B cell (primary cell): ENCODE measurements around the gene BMPER. TPM values are rescaled to one million over a fixed set of nuclear protein-coding genes. Genes with fewer than 3 reads are reported as not detected.

Experiments used
- ATAC-seq: fragments of 200-7000 bp; cut with Tn5 transposase; one replicate; pipeline ENCODE4 v1.10.0; 2021; ENCODE audit warnings: low read depth, mild to moderate bottlenecking, moderate number of reproducible peaks, moderate library complexity
- CTCF ChIA-PET: fragments of 350-600 bp; sonication (Branson Sonifier 250); formaldehyde crosslinking; loops from one replicate; lab custom pipeline; 2021; ENCODE audit warnings: antibody characterized with exemption, inconsistent platforms; lab: Charles Lee
- POLR2A ChIA-PET: fragments of 350-600 bp; sonication (Branson Sonifier 250); formaldehyde crosslinking; loops from one replicate; lab custom pipeline; 2021; ENCODE audit warnings: antibody characterized with exemption; lab: Charles Lee
- DNase-seq: peaks from one replicate; pipeline ENCODE4 v3.0.0; 2013
- H2AFZ ChIP-seq: 2 replicates; pipeline ENCODE4 v1.6.1; 2012; ENCODE audit warnings: mild to moderate bottlenecking, low read depth, low read length; ENCODE audit not compliant: insufficient read depth, poor library complexity, severe bottlenecking
- H3K27ac ChIP-seq, 2 donors: 1 replicate in 1 of 2; 2 replicates in 1 of 2; pipeline ENCODE4 v1.5.1; 2012 to 2013; ENCODE audit warnings: low read length in 2 of 2, mild to moderate bottlenecking in 2 of 2, moderate library complexity in 1 of 2
- H3K27me3 ChIP-seq, 4 experiments: fragments of 200-600 bp in 1 of 4; sonication (generic) in 1 of 4; replicated peaks in 1 of 4; 1 replicate in 2 of 4; 2 replicates in 2 of 4; pipeline versions ENCODE4 v1.6.1 to v1.7.0; 2013 to 2016; ENCODE audit warnings: low read length in 3 of 4, mild to moderate bottlenecking in 2 of 4, mixed read lengths in 1 of 4, moderate library complexity in 1 of 4; ENCODE audit not compliant: insufficient read depth in 4 of 4, control insufficient read depth in 3 of 4; ENCODE audit errors: control extremely low read depth in 1 of 4
- H3K36me3 ChIP-seq, 2 experiments: replicated peaks in 1 of 2; 1 replicate in 1 of 2; 2 replicates in 1 of 2; pipeline versions ENCODE4 v1.6.1 to v1.7.1; 2013; ENCODE audit warnings: low read length in 1 of 2; ENCODE audit not compliant: insufficient read depth in 2 of 2, control insufficient read depth in 1 of 2; ENCODE audit errors: control extremely low read depth in 1 of 2, extremely low read depth in 1 of 2
- H3K4me1 ChIP-seq, 2 donors: fragments of 200-600 bp in 1 of 2; sonication (generic) in 1 of 2; 1 replicate in 1 of 2; 2 replicates in 1 of 2; pipeline versions ENCODE4 v1.5.1 to v1.6.1; 2013 to 2017; ENCODE audit warnings: low read length in 2 of 2; ENCODE audit not compliant: control insufficient read depth in 2 of 2, insufficient read depth in 2 of 2
- H3K4me2 ChIP-seq: replicated peaks from 2 replicates; pipeline ENCODE3; 2012; ENCODE audit warnings: mild to moderate bottlenecking, low read depth, low read length; ENCODE audit not compliant: poor library complexity, severe bottlenecking
- H3K4me3 ChIP-seq, 5 experiments: fragments of 200-600 bp in 1 of 5; sonication (generic) in 1 of 5; 1 replicate in 3 of 5; 2 replicates in 2 of 5; pipeline versions ENCODE4 v1.5.1 to v1.7.0; 2011 to 2016; ENCODE audit warnings: low read length in 4 of 5, mild to moderate bottlenecking in 4 of 5, low read depth in 2 of 5, control low read depth in 1 of 5, moderate library complexity in 1 of 5; ENCODE audit not compliant: insufficient read depth in 1 of 5; ENCODE audit errors: control extremely low read depth in 1 of 5, extremely low read depth in 1 of 5
- H3K79me2 ChIP-seq: fragments of 200-600 bp; sonication (generic); one replicate; pipeline ENCODE4 v1.6.0; 2016; ENCODE audit warnings: low read length; ENCODE audit not compliant: control insufficient read depth, insufficient read depth
- H3K9ac ChIP-seq: fragments of 200-600 bp; sonication (generic); 2 replicates; pipeline ENCODE4 v1.6.1; 2017; ENCODE audit warnings: mild to moderate bottlenecking, low read length, moderate library complexity
- H3K9me3 ChIP-seq, 3 donors: one replicate each; pipeline versions ENCODE4 v1.6.1 to v1.7.1; 2013; ENCODE audit warnings: low read length in 2 of 3; ENCODE audit not compliant: control insufficient read depth in 2 of 3, insufficient read depth in 1 of 3; ENCODE audit errors: control extremely low read depth in 1 of 3
- H4K20me1 ChIP-seq: 2 replicates; pipeline ENCODE4 v1.6.0; 2012; ENCODE audit warnings: mild to moderate bottlenecking, low read length; ENCODE audit not compliant: insufficient read depth, control insufficient read depth, poor library complexity, severe bottlenecking
- H3K27ac Mint-ChIP-seq: one replicate; pipeline ENCODE4 v1.8.0; 2021; ENCODE audit warnings: mixed read lengths
- H3K27me3 Mint-ChIP-seq: one replicate; pipeline ENCODE4 v1.8.0; 2021; ENCODE audit warnings: mixed read lengths
- H3K4me1 Mint-ChIP-seq: one replicate; pipeline ENCODE4 v1.8.0; 2021; ENCODE audit warnings: mixed read lengths
- H3K4me3 Mint-ChIP-seq: one replicate; pipeline ENCODE4 v1.8.0; 2021; ENCODE audit warnings: mixed read lengths
- H3K9me3 Mint-ChIP-seq: one replicate; pipeline ENCODE4 v1.8.0; 2022; ENCODE audit warnings: mixed read lengths; ENCODE audit not compliant: insufficient read depth
- EZH2 ChIP-seq: IDR thresholded peaks from 2 replicates; pipeline ENCODE4 v1.6.1; 2012; ENCODE audit warnings: borderline replicate concordance, low read depth, mild to moderate bottlenecking, moderate library complexity, low read length; ENCODE audit not compliant: insufficient read depth, poor library complexity, severe bottlenecking
- WGBS: methylation state at CpG from one replicate; pipeline ENCODE4 v1.1.5; 2013; ENCODE audit warnings: missing lambda C conversion rate; ENCODE audit not compliant: insufficient coverage; 5-methylcytosine and 5-hydroxymethylcytosine counted together
- intact Hi-C: fragments of 100-400 bp; cut with micrococcal nuclease; formaldehyde crosslinking; loops from one replicate; pipeline ENCODE4 v1.10.0; 2022
- polyA plus RNA-seq: library from polyadenylated mRNA; depleted of rRNA; stranded (reverse); fragments of >200 nt; gene quantifications from 2 replicates; pipeline ENCODE4 v1.2.3, GENCODE V29; 2012
- total RNA-seq, 2 donors: library from RNA; stranded (reverse); fragments of 120-200 nt in 1 of 2; gene quantifications; 1 replicate in 1 of 2; 2 replicates in 1 of 2; pipeline versions ENCODE4 v1.2.3 to v1.2.4, GENCODE V29; 2013 to 2022
- TF ChIP-seq, protein P1 (sequence below): fragments of 200-600 bp; IDR thresholded peaks from one replicate; pipeline ENCODE4 v1.8.0; 2022; ENCODE audit warnings: antibody characterized with exemption, mild to moderate bottlenecking

The BMPER gene
- total and polyA plus RNA-seq, 2 donors (not counting 1 experiment from before 2014, with no cell fraction given): not detected

DNA sequence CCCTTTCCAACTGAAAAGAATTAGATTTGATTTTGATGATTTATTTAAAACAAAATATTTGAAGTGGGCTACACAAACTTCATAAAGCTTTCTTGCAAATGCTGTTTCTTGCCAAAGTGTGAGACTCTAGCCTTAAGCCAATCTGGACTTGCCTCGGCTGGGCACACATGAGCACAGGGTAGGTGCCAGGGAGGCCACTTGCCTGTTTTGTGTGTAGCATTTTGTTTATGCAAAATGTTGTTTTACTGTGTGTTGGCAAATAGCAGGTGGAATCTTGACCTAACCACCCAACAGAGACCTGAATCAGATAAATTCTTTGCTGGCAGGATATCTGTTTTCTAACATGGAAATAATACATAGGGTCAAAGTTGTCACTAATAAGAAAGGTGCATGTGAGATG, 161.1 kb downstream of the BMPER start:
- ChIA-PET POLR2A (no interaction called here), CTCF (no interaction called here)
- intact Hi-C loops: no loop called here
- Histone ChIP-seq H3K4me2 (no peak overlapping the region), H3K9ac (no peak overlapping the region), H3K9me3 (no peaks in the 10 kb centered on the region), H3K79me2 (no peaks in the 10 kb centered on the region), H2AFZ (no peak overlapping the region), H3K27ac (no peak overlapping the region), H4K20me1 (no peaks in the 10 kb centered on the region), H3K36me3 (no peaks in the 10 kb centered on the region), H3K4me1 (no peaks in the 10 kb centered on the region), H3K4me3 (no peak overlapping the region), H3K27me3 (no peaks in the 10 kb centered on the region)
- DNase-seq (no peak), ATAC-seq (no peak)
- H3K4me3 Mint-ChIP-seq: no peak overlapping the region
- H3K9me3 Mint-ChIP-seq: no peaks in the 10 kb centered on the region
- WGBS: 89% methylated on average over 1 of the region's 1 CpG
- H3K27ac Mint-ChIP-seq: no peak overlapping the region
- H3K27me3 Mint-ChIP-seq: no peaks in the 10 kb centered on the region
- TF ChIP-seq EZH2: no peak
- TF ChIP-seq, protein P1, sequence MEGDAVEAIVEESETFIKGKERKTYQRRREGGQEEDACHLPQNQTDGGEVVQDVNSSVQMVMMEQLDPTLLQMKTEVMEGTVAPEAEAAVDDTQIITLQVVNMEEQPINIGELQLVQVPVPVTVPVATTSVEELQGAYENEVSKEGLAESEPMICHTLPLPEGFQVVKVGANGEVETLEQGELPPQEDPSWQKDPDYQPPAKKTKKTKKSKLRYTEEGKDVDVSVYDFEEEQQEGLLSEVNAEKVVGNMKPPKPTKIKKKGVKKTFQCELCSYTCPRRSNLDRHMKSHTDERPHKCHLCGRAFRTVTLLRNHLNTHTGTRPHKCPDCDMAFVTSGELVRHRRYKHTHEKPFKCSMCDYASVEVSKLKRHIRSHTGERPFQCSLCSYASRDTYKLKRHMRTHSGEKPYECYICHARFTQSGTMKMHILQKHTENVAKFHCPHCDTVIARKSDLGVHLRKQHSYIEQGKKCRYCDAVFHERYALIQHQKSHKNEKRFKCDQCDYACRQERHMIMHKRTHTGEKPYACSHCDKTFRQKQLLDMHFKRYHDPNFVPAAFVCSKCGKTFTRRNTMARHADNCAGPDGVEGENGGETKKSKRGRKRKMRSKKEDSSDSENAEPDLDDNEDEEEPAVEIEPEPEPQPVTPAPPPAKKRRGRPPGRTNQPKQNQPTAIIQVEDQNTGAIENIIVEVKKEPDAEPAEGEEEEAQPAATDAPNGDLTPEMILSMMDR: no peak
- H3K4me1 Mint-ChIP-seq: no peaks in the 10 kb centered on the region

DNA sequence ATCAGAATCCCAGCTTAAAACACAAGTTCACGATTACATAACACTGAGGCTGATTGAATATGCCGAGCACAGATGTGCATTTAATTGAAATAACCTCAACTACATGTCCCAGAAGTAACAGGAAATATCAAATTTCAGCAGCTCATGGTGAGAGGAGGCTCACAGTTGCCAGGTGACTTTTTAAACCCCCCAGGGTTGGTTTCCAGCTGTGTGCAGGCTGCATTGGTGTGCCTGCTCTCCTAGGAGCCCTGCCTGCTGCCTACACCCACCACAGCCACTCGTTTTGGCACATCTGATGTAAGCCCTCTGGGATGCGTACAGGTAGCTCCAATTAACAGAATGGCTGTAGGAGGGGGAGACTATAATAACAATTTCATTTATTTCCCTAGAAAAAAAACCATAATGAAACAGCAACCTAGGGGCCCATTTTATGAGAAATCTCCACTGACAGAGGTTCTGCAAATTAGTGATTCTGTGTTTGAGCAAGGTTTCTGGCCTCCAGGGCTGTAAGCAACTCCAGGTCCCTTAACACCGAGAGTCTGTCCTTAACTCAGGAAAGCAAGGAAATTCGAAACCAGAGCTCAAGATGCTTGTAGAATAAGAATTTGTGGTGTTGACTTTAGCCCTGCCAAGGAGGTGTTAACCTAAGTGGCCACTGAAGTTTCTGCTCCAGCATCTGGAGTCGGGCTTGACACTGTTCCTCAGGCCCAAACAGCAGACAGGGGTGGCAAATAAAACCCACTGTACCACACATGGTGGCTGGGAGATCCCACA, 161.9 kb downstream of the BMPER start:
- Histone ChIP-seq H3K27me3 (no peaks in the 10 kb centered on the region), H3K27ac (no peak overlapping the region), H3K4me2 (no peak overlapping the region), H2AFZ (no peak overlapping the region), H3K4me1 (no peaks in the 10 kb centered on the region), H4K20me1 (no peaks in the 10 kb centered on the region), H3K9ac (no peak overlapping the region), H3K79me2 (no peaks in the 10 kb centered on the region), H3K36me3 (no peaks in the 10 kb centered on the region), H3K4me3 (no peak overlapping the region), H3K9me3 (no peaks in the 10 kb centered on the region)
- Mint-ChIP-seq H3K4me1 (no peaks in the 10 kb centered on the region), H3K4me3 (no peak overlapping the region), H3K9me3 (no peaks in the 10 kb centered on the region), H3K27ac (no peak overlapping the region), H3K27me3 (no peaks in the 10 kb centered on the region)
- TF ChIP-seq, protein P1: no peak
- no peak for TF ChIP-seq EZH2
- ChIA-PET CTCF (no interaction called here), POLR2A (no interaction called here)
- intact Hi-C loops: no loop called here
- ATAC-seq: no peak
- 38% methylated on average over 3 of the region's 7 CpGs for WGBS
- no peak for DNase-seq
